ENCODE results near the gene YEATS2. TPM values are rescaled to one million over a fixed set of nuclear protein-coding genes. Genes with fewer than 3 reads are reported as not detected.

Gene YEATS2
- total and polyA plus RNA-seq, 2 donors (not counting 3 experiments of a cell fraction or from before 2014, with no cell fraction given) = 30.2 to 59.9 TPM

DNA sequence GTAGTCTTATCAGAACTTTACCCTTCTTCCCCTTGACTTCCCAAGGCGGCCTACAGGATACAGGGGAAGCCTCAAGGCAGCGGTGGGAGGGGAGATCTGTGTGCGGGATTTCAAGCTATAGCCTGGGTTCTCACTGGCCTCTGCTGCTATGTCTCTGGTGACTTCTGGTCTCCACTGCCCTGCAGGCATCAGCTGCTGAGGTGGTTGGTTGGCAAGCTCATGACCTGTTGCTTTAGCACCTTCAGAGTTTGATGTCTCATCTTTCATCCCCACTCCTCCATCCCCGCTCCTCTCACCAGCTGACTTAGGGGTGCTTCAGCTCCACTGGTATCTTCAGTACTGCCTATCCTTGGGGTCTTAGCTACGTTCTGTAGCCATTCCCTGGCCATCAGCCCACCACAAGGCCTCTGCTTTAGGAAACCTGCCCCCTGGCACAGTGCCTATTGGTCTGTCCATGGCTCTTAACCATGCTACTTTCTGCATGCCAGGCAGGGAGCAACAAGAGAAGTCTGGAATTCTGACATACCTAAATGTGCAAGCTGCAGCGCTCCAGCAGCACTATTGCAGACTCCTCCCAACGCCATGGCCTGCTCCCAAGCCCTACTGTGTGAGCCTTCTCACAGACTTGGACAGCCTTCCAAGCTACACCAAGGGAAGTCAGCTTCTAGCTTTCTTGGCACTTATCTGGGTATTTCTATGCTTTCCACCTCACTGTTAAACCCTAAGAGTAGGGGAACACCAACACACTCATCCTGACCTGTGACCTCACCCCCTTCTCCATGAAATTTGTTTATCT is 1.8 kb upstream of the YEATS2 start:
- Histone ChIP-seq H3K4me3 (replicated peaks in 1 of 3; ENCODE audit: insufficient read depth in 1 of 3, low read depth in 1 of 3, low read length in 3 of 3) (no peak overlapping the region), H3K27me3 (ENCODE audit: control insufficient read depth in 2 of 2, insufficient read depth in 2 of 2, low read length in 2 of 2) (no peaks in the 10 kb centered on the region), H3K9me3 (replicated peaks; ENCODE audit: control insufficient read depth, insufficient read depth, low read length) (no peaks in the 10 kb centered on the region), H3K9ac (replicated peaks; ENCODE audit: extremely low read depth, insufficient read depth, low read length) (no peak overlapping the region), H3K36me3 (ENCODE audit: control insufficient read depth in 2 of 2, extremely low read depth in 1 of 2, insufficient read depth in 2 of 2, low read length in 2 of 2) (no peaks in the 10 kb centered on the region), H3K4me1 (ENCODE audit: control insufficient read depth, extremely low read depth, insufficient read depth, low read length) (peaks cover 15% of the 10 kb centered on the region), H3K79me2 (ENCODE audit: control insufficient read depth, insufficient read depth, low read length) (peaks cover 31% of the 10 kb centered on the region), H3K4me2 (ENCODE audit: insufficient read depth, low read length) (no peak overlapping the region), H3K27ac (ENCODE audit: insufficient read depth, low read depth, low read length) (no peak overlapping the region), H3K9me1 (replicated peaks; ENCODE audit: control insufficient read depth, extremely low read depth, insufficient read depth, low read length) (no peaks in the 10 kb centered on the region), H2AFZ (ENCODE audit: low read depth, low read length) (no peak overlapping the region), H4K20me1 (replicated peaks; ENCODE audit: control insufficient read depth, extremely low read depth, insufficient read depth, low read length) (peaks cover 3% of the 10 kb centered on the region)
- no peak for TF ChIP-seq GATA2 (IDR thresholded peaks at IDR 0.05; ENCODE audit: insufficient read depth, insufficient read length, low read depth, low read length)
- TF ChIP-seq MYC (IDR thresholded peaks at IDR 0.05; ENCODE audit: low read depth, low read length) = no peak
- TF ChIP-seq POLR2A (IDR thresholded peaks at IDR 0.05; ENCODE audit: low read depth, low read length) = no peak
- no peak for TF ChIP-seq JUN (IDR thresholded peaks at IDR 0.05; ENCODE audit: borderline replicate concordance, insufficient read depth, insufficient read length, low read depth)
- TF ChIP-seq, protein P1, sequence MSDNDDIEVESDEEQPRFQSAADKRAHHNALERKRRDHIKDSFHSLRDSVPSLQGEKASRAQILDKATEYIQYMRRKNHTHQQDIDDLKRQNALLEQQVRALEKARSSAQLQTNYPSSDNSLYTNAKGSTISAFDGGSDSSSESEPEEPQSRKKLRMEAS (IDR thresholded peaks at IDR 0.05; ENCODE audit: insufficient read depth, insufficient read length) = no peak
- TF ChIP-seq, protein P2, sequence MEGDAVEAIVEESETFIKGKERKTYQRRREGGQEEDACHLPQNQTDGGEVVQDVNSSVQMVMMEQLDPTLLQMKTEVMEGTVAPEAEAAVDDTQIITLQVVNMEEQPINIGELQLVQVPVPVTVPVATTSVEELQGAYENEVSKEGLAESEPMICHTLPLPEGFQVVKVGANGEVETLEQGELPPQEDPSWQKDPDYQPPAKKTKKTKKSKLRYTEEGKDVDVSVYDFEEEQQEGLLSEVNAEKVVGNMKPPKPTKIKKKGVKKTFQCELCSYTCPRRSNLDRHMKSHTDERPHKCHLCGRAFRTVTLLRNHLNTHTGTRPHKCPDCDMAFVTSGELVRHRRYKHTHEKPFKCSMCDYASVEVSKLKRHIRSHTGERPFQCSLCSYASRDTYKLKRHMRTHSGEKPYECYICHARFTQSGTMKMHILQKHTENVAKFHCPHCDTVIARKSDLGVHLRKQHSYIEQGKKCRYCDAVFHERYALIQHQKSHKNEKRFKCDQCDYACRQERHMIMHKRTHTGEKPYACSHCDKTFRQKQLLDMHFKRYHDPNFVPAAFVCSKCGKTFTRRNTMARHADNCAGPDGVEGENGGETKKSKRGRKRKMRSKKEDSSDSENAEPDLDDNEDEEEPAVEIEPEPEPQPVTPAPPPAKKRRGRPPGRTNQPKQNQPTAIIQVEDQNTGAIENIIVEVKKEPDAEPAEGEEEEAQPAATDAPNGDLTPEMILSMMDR (IDR thresholded peaks at IDR 0.05; ENCODE audit: extremely low read depth in 1 of 2, insufficient read depth in 1 of 2, low read depth in 1 of 2, low read length in 2 of 2) = no peak
- no peak for TF ChIP-seq EZH2 (IDR thresholded peaks at IDR 0.05; ENCODE audit: borderline replicate concordance, low read depth, low read length, severe bottlenecking)
- no peak for TF ChIP-seq POLR2AphosphoS5 (IDR thresholded peaks at IDR 0.05; ENCODE audit: insufficient read depth, low read depth, low read length)
- TF ChIP-seq FOS (IDR thresholded peaks at IDR 0.05; ENCODE audit: borderline replicate concordance, insufficient read depth, low read length) = no peak
- BruUV-seq (replicated peaks) = no TSS peak
- ChIA-PET POLR2A (no interaction called here), CTCF (interaction anchor here (1.2 kb wide), 1 partner anchor 227 kb away, joined by 6 read pairs; no protein-coding TSS in a partner anchor)
- FAIRE-seq (no peak), DNase-seq (ENCODE audit: low read depth, low spot score) (no peak)
- dilution Hi-C loops (cut with MboI; ENCODE audit: extremely low pct_ligation_motif_present, low sequenced_read_pairs) = no loop called here
- intact Hi-C loops (cut with micrococcal nuclease) = no loop called here
